RWPE2 (cell line): Measurements from ENCODE around the gene FGD2.

Source experiments
- ATAC-seq: fragments of 200-7000 bp; cut with Tn5 transposase; 3 replicates; pipeline ENCODE4 v1.9.1; 2021; ENCODE audit warnings: low read depth
- DNase-seq: peaks from one replicate; pipeline ENCODE4 v3.0.0-alpha.2; 2020; ENCODE audit warnings: low spot score
- H3K27ac ChIP-seq: fragments of 450-650 bp; 2 replicates; pipeline ENCODE4 v1.5.1; 2017; ENCODE audit warnings: mild to moderate bottlenecking; ENCODE audit not compliant: poor library complexity, severe bottlenecking
- H3K27me3 ChIP-seq: fragments of 250-450 bp; sonication (Bioruptor Pico); 2 replicates; pipeline ENCODE4 v1.5.1; 2021; ENCODE audit warnings: mild to moderate bottlenecking, moderate library complexity; ENCODE audit not compliant: insufficient read depth, poor library complexity, severe bottlenecking
- H3K36me3 ChIP-seq: fragments of 250-450 bp; sonication (Bioruptor Pico); 2 replicates; pipeline ENCODE4 v1.5.1; 2020; ENCODE audit warnings: low read depth, mild to moderate bottlenecking, moderate library complexity
- H3K4me1 ChIP-seq: fragments of 250-450 bp; sonication (Bioruptor Pico); 2 replicates; pipeline ENCODE4 v1.5.1; 2021; ENCODE audit warnings: mild to moderate bottlenecking, moderate library complexity; ENCODE audit not compliant: insufficient read depth, poor library complexity, severe bottlenecking
- H3K4me3 ChIP-seq: fragments of 250-450 bp; sonication (Bioruptor Pico); 2 replicates; pipeline ENCODE4 v1.5.1; 2021; ENCODE audit warnings: mild to moderate bottlenecking, moderate library complexity; ENCODE audit not compliant: severe bottlenecking
- H3K9me3 ChIP-seq: fragments of 250-450 bp; sonication (Bioruptor Pico); 2 replicates; pipeline ENCODE4 v1.5.1; 2021; ENCODE audit warnings: mild to moderate bottlenecking, moderate library complexity; ENCODE audit not compliant: severe bottlenecking
- CTCF ChIP-seq: fragments of 450-650 bp; IDR thresholded peaks from one replicate; pipeline ENCODE4 v1.5.1; 2017; ENCODE audit warnings: mild to moderate bottlenecking, moderate library complexity; ENCODE audit not compliant: poor library complexity, severe bottlenecking

The FGD2 gene

GRCh38 chr6:36963451-36964290, 41.8 kb upstream of the FGD2 start:
- no peak overlapping the region for H3K27ac ChIP-seq
- H3K4me1 ChIP-seq = peaks cover 15% of the 10 kb centered on the region
- ATAC-seq = peak; percentile 43; the same call in 2 of the 3 replicates
- no peak for DNase-seq
- no peak for TF ChIP-seq CTCF
- peaks cover 14% of the 10 kb centered on the region for H3K36me3 ChIP-seq
- H3K9me3 ChIP-seq = no peaks in the 10 kb centered on the region
- H3K4me3 ChIP-seq = no peak overlapping the region
- H3K27me3 ChIP-seq = no peaks in the 10 kb centered on the region

GRCh38 chr6:36964349-36964748, 41.1 kb upstream of the FGD2 start:
- no peak for ATAC-seq
- Histone ChIP-seq H3K4me3 (no peak overlapping the region), H3K9me3 (no peaks in the 10 kb centered on the region), H3K27me3 (no peaks in the 10 kb centered on the region), H3K36me3 (peaks cover 21% of the 10 kb centered on the region), H3K27ac (no peak overlapping the region), H3K4me1 (peaks cover 17% of the 10 kb centered on the region)
- no peak for DNase-seq
- no peak for TF ChIP-seq CTCF

- TF ChIP-seq CTCF = no peak
- Histone ChIP-seq H3K9me3 (no peaks in the 10 kb centered on the region), H3K36me3 (peaks cover 26% of the 10 kb centered on the region), H3K4me1 (peaks cover 21% of the 10 kb centered on the region), H3K4me3 (no peak overlapping the region), H3K27ac (no peak overlapping the region), H3K27me3 (no peaks in the 10 kb centered on the region)
- ATAC-seq (no peak), DNase-seq (no peak)
Measured at GRCh38 chr6:36964908-36965307, 40.5 kb upstream of the FGD2 start.

- H3K27ac ChIP-seq = no peak overlapping the region
- H3K36me3 ChIP-seq = peaks cover 49% of the 10 kb centered on the region
- H3K4me1 ChIP-seq = peaks cover 17% of the 10 kb centered on the region
- H3K4me3 ChIP-seq = no peak overlapping the region
- no peaks in the 10 kb centered on the region for H3K27me3 ChIP-seq
- DNase-seq (no peak), ATAC-seq (no peak)
- H3K9me3 ChIP-seq = no peaks in the 10 kb centered on the region
- no peak for TF ChIP-seq CTCF
Measured at GRCh38 chr6:36967301-36967700, 38.2 kb upstream of the FGD2 start.

- no peak for DNase-seq
- Histone ChIP-seq H3K27ac (no peak overlapping the region), H3K27me3 (no peaks in the 10 kb centered on the region), H3K4me1 (peaks cover 17% of the 10 kb centered on the region), H3K9me3 (no peaks in the 10 kb centered on the region), H3K36me3 (peaks cover 53% of the 10 kb centered on the region), H3K4me3 (no peak overlapping the region)
- no peak for TF ChIP-seq CTCF
- ATAC-seq = no peak
Measured at GRCh38 chr6:36967757-36968156, 37.7 kb upstream of the FGD2 start.
